Activated naive CD8-positive, alpha-beta T cell (primary cell): ENCODE results near the gene LGALS8.
"Not testable (repeated sequence)": the region's sequence is repeated elsewhere in the genome, so short reads cannot be mapped to it uniquely, and the experiment has no call there.

Experiments
- H3K27ac Mint-ChIP-seq: one replicate; pipeline ENCODE4 v1.8.0; 2021; ENCODE audit warnings: mixed read lengths
- H3K27me3 Mint-ChIP-seq: one replicate; pipeline ENCODE4 v1.8.0; 2021; ENCODE audit warnings: mixed read lengths
- H3K36me3 Mint-ChIP-seq: one replicate; pipeline ENCODE4 v1.8.0; 2021; ENCODE audit warnings: mixed read lengths
- H3K4me1 Mint-ChIP-seq: one replicate; pipeline ENCODE4 v1.8.0; 2021; ENCODE audit warnings: low read depth, mixed read lengths
- H3K4me3 Mint-ChIP-seq: one replicate; pipeline ENCODE4 v1.8.0; 2021; ENCODE audit warnings: mild to moderate bottlenecking, mixed read lengths
- H3K9me3 Mint-ChIP-seq: one replicate; pipeline ENCODE4 v1.8.0; 2021; ENCODE audit warnings: low read depth, mixed read lengths

Gene LGALS8

DNA sequence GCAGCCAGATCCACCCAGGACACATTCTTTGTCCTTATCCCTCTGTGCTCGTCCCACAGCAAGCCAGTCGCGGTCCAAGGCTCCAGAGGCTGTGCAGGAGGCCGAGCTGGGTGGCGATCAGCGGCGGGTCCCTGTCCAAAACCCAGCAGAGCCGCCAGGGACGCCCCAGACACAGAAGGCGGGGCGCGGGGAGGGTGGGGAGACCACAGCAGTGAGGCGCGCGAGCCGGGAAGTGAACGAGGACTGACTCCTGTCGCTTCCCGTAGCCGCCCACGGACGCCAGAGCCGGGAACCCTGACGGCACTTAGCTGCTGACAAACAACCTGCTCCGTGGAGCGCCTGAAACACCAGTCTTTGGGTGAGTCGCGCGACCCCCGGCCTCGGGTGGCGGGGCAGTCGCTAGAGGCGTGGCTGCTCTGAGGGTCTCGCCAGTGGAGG lies at the start of gene LGALS8:
Gene LGALS8 (plus strand): TSS at position 279 of the 438 bp plus-strand sequence. CDS start 2,089 bp downstream, outside the sequence.
- Mint-ChIP-seq H3K36me3 (peaks cover 3% of the 10 kb centered on the region), H3K9me3 (no peaks in the 10 kb centered on the region), H3K27me3 (no peaks in the 10 kb centered on the region), H3K27ac (peak within 1 kb of the TSS; percentile 98), H3K4me3 (peak within 1 kb of the TSS; percentile 94), H3K4me1 (peaks cover 26% of the 10 kb centered on the region)

- Mint-ChIP-seq H3K27me3 (no peaks in the 10 kb centered on the region), H3K4me3 (no peak overlapping the region), H3K4me1 (no peaks in the 10 kb centered on the region), H3K27ac (no peak overlapping the region), H3K9me3 (no peaks in the 10 kb centered on the region), H3K36me3 (no peaks in the 10 kb centered on the region)
Measured at GRCh38 chr1:236476019-236476418, 47.8 kb upstream of the LGALS8 start.

- Mint-ChIP-seq H3K9me3 (no peaks in the 10 kb centered on the region), H3K27ac (no peak overlapping the region), H3K27me3 (no peaks in the 10 kb centered on the region), H3K4me3 (no peak overlapping the region), H3K36me3 (peaks cover 2% of the 10 kb centered on the region), H3K4me1 (no peaks in the 10 kb centered on the region)
Measured at GRCh38 chr1:236480758-236481436, 42.9 kb upstream of the LGALS8 start.

DNA sequence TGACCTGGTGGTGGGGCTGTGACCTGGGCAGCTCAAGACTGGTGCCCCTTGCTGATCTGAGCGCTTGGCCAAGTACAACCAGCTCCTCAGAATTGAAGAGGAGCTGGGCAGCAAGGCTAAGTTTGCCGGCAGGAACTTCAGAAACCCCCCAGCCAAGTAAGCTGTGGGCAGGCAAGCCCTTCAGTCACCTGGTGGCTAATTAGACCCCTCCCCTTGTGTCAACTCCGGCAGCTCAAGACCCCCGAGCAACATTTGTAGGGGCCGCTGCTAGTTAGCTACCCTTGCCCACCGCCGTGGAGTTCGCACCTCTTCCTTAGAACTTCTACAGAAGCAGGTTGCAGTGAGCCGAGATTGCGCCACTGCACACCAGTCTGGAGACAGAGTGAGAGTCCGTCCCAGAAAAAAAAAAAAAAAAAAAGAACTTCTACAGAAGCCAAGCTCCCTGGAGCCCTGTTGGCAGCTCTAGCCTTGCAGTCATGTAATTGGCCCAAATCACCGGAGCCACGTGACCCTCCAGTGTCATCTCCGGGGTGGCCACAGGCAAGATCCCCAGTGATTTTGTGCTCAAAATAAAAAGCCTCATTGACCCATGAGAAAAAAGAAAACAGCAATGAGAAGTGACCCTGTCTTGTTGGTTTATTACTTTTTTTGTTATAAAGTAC lies 39.3 kb upstream of the LGALS8 start:
- Mint-ChIP-seq H3K27ac (no peak overlapping the region), H3K36me3 (peaks cover 2% of the 10 kb centered on the region), H3K27me3 (no peaks in the 10 kb centered on the region), H3K4me1 (peaks cover 2% of the 10 kb centered on the region), H3K9me3 (no peaks in the 10 kb centered on the region), H3K4me3 (no peak overlapping the region)

DNA sequence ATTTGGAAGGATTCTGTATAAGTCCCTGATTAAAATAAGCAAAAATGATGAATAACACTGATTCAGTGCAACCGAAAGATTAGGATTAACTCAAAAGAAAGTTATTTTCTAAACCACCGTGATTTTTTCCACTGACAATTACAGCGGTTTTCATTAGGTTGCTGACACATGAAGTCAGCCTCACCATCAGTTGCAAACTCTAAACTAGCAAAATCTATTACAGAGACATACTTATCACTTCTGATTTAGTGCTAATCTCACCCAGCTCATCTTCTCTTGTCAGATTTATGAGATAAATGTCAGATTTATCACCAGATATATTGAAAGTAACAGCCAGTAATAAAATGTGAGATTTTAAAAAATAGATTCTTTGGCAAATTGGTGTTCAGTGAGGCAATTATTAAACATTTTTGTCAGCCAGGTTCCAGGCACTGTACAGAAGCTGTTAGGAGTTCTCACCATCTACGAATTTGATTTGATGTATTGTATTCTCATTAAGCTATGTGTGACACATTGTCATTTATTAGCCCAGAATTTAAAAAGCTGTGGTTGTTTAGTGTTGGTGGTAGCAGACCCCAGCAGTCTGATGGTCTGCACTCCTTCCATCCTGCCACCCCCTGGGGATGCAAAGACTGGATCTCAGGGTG lies 37.3 kb upstream of the LGALS8 start:
- H3K4me3 Mint-ChIP-seq: no peak overlapping the region

DNA sequence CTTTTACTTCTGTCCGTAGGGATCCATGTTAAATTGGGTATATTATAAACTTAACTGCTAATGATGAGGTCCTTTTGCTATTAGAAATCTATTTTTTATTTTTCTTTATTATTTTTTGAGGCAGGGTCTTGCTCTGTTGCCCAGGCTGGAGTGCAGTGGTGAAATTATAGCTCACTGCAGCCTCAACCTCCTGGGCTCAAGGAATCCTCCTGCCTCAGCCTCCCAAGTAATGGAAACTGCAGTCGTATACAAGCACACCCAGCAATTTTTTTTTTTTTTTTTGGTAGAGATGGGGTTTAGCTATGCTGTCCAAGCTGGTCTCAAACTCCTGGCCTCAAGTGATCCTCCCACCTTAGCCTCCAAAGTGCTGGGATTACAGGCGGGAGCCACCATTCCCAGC lies 34.6 kb upstream of the LGALS8 start:
- H3K36me3 Mint-ChIP-seq, H3K27ac Mint-ChIP-seq, H3K4me3 Mint-ChIP-seq, H3K27me3 Mint-ChIP-seq, H3K4me1 Mint-ChIP-seq, H3K9me3 Mint-ChIP-seq: not testable (repeated sequence)

More for the DNA sequence above, 37.3 kb upstream of the LGALS8 start:
- Mint-ChIP-seq H3K36me3 (peaks cover 2% of the 10 kb centered on the region), H3K27ac (no peak overlapping the region), H3K4me1 (peaks cover 4% of the 10 kb centered on the region), H3K27me3 (peaks cover 5% of the 10 kb centered on the region), H3K9me3 (no peaks in the 10 kb centered on the region)

- Mint-ChIP-seq H3K4me3 (no peak overlapping the region), H3K27ac (peak overlapping the region; percentile 1), H3K36me3 (no peaks in the 10 kb centered on the region), H3K9me3 (no peaks in the 10 kb centered on the region), H3K4me1 (peaks cover 7% of the 10 kb centered on the region), H3K27me3 (peaks cover 10% of the 10 kb centered on the region)
Measured at GRCh38 chr1:236489710-236490377, 33.9 kb upstream of the LGALS8 start.

DNA sequence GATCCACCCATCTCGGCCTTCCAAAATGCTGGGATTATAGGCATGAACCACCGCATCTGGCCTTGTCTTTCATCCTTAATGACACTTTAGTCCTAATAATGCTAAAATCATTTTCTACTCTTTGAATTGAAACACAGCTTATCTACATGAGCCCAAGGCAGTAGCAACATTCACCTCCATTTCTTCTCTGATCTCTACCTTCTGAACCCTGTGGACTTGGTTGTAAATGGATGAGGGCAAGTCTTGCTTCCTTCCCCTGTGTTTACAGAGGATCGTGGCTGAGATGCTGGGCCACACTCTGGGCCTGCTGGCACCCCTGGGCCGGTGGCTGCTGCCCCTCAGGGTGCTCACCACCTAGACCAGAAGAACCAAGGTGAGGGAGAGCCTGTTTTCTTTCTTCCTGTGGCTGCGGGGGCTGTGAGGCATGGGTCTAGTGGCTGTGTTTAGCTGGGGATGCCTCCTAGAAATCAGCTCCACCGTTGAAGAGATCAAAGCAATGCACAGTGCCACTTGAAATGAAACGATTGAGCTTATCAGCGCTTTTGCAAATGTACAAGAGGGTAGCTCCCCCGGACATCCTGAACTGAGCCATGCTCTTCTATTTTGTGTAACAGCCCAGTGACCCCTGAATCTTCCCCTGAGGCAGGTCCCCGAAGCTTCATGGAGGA lies 32.2 kb upstream of the LGALS8 start:
- H3K9me3 Mint-ChIP-seq: no peaks in the 10 kb centered on the region
- peaks cover 8% of the 10 kb centered on the region for H3K4me1 Mint-ChIP-seq
- H3K27me3 Mint-ChIP-seq: peaks cover 15% of the 10 kb centered on the region
- no peak overlapping the region for H3K4me3 Mint-ChIP-seq
- H3K36me3 Mint-ChIP-seq: no peaks in the 10 kb centered on the region
- H3K27ac Mint-ChIP-seq: no peak overlapping the region

GRCh38 chr1:236492378-236492777 lies 31.4 kb upstream of the LGALS8 start:
- Mint-ChIP-seq H3K27ac (no peak overlapping the region), H3K4me1 (peaks cover 8% of the 10 kb centered on the region), H3K27me3 (peaks cover 16% of the 10 kb centered on the region), H3K4me3 (no peak overlapping the region), H3K36me3 (no peaks in the 10 kb centered on the region), H3K9me3 (no peaks in the 10 kb centered on the region)

GRCh38 chr1:236494082-236494481 lies 29.7 kb upstream of the LGALS8 start:
- peaks cover 18% of the 10 kb centered on the region for H3K27me3 Mint-ChIP-seq
- peaks cover 8% of the 10 kb centered on the region for H3K4me1 Mint-ChIP-seq

GRCh38 chr1:236494586-236495466 lies 29.0 kb upstream of the LGALS8 start:
- peaks cover 15% of the 10 kb centered on the region for H3K27me3 Mint-ChIP-seq
- H3K9me3 Mint-ChIP-seq: no peaks in the 10 kb centered on the region
- no peak overlapping the region for H3K4me3 Mint-ChIP-seq
- peaks cover 8% of the 10 kb centered on the region for H3K4me1 Mint-ChIP-seq
- H3K36me3 Mint-ChIP-seq: no peaks in the 10 kb centered on the region
- H3K27ac Mint-ChIP-seq: no peak overlapping the region

More at GRCh38 chr1:236494082-236494481, 29.7 kb upstream of the LGALS8 start:
- Mint-ChIP-seq H3K27ac (no peak overlapping the region), H3K4me3 (no peak overlapping the region), H3K36me3 (no peaks in the 10 kb centered on the region), H3K9me3 (no peaks in the 10 kb centered on the region)

DNA sequence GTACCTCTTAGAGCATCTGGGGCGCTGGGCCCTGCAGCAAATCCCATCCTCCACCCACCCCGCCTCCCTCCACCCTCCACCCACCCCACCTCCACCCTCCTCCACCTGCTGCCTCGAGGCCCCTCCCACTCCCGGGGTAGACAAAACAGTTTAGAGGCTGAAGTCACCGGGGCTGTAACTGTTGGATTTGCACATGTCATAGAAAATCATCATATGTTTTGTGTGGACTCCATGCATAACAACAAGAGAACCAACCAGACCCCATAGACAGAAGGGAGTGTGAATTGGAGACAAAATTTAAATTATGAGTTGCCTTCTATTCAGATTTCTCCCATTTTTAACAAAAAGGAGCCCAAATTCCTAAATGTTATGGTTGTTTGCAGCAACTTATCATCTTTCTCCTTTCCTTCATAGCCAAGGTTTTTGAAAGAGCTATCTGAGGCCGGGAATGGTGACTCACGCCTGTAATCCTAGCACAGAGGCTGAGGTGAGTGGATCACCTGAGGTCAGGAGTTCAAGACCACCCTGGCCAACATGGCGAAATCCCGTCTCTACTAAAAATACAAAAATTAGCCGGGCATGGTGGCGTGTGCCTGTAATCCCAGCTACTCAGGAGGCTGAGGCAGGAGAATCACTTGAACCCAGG lies 28.2 kb upstream of the LGALS8 start:
- peaks cover 8% of the 10 kb centered on the region for H3K4me1 Mint-ChIP-seq
- H3K27ac Mint-ChIP-seq: no peak overlapping the region
- no peaks in the 10 kb centered on the region for H3K36me3 Mint-ChIP-seq
- H3K4me3 Mint-ChIP-seq: no peak overlapping the region
- no peaks in the 10 kb centered on the region for H3K9me3 Mint-ChIP-seq
- H3K27me3 Mint-ChIP-seq: peaks cover 14% of the 10 kb centered on the region

GRCh38 chr1:236497908-236498307 lies 25.9 kb upstream of the LGALS8 start:
- H3K27ac Mint-ChIP-seq: no peak overlapping the region
- H3K27me3 Mint-ChIP-seq: peaks cover 8% of the 10 kb centered on the region
- peaks cover 9% of the 10 kb centered on the region for H3K4me1 Mint-ChIP-seq
- H3K36me3 Mint-ChIP-seq: no peaks in the 10 kb centered on the region
- no peaks in the 10 kb centered on the region for H3K9me3 Mint-ChIP-seq
- no peak overlapping the region for H3K4me3 Mint-ChIP-seq
